GM21526 (cell line): ENCODE data around the gene MAP2K2.

ENCODE experiments used
- ATAC-seq: cut with Tn5 transposase; IDR thresholded peaks from one replicate; pipeline ENCODE4 v1.9.1; 2021; ENCODE audit warnings: moderate library complexity; ENCODE audit not compliant: unreplicated experiment, low FRiP score

Gene MAP2K2

GRCh38 chr19:4100647-4101495 is 23.1 kb downstream of the MAP2K2 start:
- no peak for ATAC-seq

GRCh38 chr19:4099041-4099764 is 24.7 kb downstream of the MAP2K2 start:
- ATAC-seq: no peak

DNA sequence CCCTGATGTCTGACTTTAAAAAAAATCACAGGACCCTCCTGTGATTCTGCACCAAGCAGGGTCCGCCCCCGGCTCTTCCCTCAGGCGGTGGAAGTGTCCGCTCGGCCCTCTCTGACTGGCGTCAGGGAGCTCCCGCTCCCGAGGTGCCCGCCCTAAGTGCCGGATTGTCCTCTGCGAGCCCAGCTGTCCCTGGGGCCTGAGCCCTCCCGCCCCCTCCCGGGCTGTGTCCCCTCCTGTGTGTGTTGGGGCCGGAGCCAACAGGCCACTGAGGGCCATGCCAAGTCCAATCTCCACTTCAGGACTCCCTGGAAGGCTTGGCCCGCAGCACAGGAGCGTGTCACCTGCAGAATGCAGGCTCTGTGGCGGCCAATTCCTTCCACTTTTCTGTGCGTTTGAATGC is 25.4 kb downstream of the MAP2K2 start:
- no peak for ATAC-seq

DNA sequence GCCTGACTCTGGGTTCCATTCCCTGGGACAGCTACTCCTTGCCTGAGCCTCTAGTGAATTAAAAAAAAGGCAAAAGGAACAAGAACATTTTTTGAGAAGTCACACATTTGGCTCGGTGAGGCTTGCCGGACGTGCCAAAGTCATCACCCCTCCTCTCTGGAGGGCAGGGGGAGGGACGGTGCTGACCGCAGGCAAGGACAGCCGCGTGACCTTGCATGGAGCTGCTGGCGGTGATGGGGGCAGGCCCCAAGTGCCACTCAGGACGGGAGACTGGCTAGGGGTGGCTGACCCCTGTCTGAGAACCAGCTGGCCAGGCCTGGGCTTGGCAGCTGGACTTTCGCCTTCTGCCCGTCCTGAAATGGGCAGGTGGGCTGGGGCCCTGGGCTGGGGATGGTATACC is 26.4 kb downstream of the MAP2K2 start:
- ATAC-seq: no peak

DNA sequence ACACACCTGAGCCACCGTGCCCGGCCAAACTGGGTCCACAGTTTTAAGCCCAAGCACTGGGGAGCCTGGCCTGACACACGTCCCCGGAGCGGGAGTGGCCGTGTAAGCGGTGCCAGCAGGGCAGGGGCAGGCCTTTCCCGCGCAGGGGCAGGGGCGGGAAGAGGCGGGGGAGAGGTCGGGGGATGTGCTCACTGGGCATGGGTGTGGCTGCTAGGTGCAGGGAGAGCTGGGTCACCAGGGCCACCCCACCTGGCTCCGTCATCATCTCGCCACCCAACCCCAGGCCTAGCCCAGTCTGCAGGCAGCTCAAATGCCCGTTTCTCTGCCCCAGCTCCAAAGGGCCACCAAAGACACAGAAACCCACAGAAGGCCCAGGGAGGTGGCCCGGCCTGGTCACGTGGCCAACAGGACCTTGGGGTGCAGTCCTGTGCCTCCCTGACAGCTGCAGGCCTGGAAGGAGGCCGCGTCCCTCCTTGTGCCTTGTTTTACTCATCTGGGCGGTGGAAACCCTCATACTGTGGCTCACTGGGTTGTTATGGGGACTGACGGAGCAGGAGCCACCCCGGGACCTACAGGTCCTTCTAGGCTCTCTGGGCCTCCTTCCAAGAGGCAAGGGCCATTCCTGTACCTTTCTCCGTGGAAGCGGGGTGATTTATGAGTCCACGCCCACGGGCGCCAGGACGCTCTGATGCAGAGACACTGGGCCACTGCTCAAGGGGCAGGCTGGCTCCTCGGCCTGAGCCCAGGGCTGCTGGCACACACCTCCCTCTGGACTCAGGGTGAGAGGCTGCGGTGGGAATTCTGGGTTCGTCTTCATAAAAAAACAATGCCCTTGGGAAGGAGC is 27.7 kb downstream of the MAP2K2 start:
- ATAC-seq: no peak

DNA sequence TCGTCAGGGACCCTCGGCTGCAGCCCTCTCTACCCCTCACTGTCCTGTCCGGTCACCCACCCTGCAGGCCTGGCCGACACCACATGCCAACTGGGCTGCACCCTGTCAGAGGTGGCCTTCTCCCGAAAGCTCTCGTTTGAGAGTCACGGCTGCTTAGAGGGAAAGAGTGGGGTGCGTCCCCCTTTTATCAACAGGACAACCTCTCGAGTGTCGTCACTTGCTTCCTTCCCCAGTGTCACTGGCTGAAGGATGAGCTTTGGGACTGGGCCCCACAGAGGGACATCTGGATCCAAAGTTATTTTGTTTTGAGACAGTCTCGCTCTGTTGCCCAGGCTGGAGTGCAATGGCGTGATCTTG is 28.5 kb downstream of the MAP2K2 start:
- ATAC-seq: no peak

DNA sequence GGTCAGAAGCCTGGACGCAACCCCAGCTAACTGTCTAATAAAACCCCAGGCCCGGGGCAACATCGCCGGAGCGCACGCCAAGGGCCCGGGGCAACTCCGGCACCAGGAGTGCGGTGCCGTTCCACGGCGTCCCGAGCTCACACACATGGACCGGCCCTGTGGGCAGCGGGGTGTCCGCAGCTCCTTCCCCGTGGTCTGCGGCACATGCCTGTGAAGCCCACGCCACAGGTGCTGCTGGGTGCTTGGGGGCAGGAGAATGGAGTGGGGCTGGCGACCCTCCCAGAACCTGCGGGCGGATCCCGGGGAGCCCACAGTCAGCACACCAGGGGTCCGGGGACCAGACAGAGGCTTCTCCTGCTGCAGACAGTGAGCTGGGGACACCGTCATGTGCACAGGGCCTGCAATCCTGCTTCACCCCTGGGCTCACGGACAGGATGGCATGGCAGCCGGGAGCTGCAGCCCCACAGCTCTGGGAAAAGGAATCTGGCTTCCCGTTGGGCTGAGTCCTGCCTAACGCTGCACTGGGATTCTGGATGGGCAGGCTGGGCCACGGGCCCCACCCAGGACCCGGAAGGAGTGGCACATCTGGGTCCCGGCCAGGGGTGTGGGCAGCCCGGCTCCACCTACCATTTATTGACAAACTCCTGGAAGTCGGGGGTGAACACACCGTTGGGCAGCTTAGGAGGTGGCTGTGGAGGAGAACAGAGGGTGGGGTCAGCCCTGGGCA is 29.0 kb downstream of the MAP2K2 start:
- ATAC-seq: no peak

GRCh38 chr19:4094291-4094690 is 29.6 kb downstream of the MAP2K2 start:
- no peak for ATAC-seq

DNA sequence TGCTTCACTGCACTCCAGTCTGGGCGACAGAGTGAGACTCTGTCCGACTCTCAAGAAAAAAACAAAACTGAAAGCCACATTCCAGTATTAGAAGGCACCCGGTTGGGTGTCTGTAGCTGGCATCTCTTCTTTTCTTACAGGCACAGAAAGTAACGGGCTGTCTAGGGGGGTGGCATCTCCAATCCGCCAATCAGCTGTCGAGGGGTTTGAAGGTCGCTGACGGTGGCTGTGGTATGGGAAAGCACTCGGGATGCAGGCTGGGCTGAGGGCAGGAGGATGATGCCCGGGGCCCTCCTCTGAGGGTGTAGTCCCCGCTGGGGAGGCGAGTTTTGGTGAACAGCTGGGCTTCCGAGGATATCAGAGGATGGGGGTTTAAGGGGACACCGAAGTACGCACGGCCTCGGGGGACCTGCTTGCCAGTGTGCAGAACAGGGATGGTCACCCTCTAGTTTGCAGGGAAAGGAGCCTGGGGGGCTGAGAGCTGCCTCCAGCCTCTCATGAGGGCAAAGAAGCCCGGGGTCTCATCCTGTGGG is 30.2 kb downstream of the MAP2K2 start:
- no peak for ATAC-seq

GRCh38 chr19:4090356-4091220 is 33.3 kb downstream of the MAP2K2 start:
- ATAC-seq: no peak

GRCh38 chr19:4089946-4090345 is 34.0 kb downstream of the MAP2K2 start:
- no peak for ATAC-seq

GRCh38 chr19:4089400-4089908 is 34.5 kb downstream of the MAP2K2 start:
- ATAC-seq: no peak

- no peak for ATAC-seq
These were observed 34.9 kb downstream of the MAP2K2 start for GRCh38 chr19:4088975-4089374.

- ATAC-seq: no peak
These were observed 35.9 kb downstream of the MAP2K2 start for GRCh38 chr19:4087787-4088679.

- no peak for ATAC-seq
These were observed 37.5 kb downstream of the MAP2K2 start for GRCh38 chr19:4086411-4086867.

DNA sequence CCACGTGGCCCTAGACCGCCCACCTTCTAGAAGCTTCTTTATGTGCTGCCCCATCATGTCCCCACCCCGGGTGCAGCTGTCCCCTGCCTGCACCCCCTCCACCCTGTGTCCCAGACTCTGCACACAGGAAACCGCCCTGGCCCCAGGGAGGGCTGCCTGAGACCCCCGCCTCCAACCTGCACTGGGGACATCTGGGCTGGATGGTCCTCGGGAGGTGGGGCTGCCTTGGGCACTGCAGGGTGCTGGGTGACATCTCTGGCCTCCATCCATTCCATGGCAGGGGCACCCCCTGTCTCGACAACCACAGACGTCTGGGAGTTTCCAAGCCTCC is 39.4 kb downstream of the MAP2K2 start:
- no peak for ATAC-seq

DNA sequence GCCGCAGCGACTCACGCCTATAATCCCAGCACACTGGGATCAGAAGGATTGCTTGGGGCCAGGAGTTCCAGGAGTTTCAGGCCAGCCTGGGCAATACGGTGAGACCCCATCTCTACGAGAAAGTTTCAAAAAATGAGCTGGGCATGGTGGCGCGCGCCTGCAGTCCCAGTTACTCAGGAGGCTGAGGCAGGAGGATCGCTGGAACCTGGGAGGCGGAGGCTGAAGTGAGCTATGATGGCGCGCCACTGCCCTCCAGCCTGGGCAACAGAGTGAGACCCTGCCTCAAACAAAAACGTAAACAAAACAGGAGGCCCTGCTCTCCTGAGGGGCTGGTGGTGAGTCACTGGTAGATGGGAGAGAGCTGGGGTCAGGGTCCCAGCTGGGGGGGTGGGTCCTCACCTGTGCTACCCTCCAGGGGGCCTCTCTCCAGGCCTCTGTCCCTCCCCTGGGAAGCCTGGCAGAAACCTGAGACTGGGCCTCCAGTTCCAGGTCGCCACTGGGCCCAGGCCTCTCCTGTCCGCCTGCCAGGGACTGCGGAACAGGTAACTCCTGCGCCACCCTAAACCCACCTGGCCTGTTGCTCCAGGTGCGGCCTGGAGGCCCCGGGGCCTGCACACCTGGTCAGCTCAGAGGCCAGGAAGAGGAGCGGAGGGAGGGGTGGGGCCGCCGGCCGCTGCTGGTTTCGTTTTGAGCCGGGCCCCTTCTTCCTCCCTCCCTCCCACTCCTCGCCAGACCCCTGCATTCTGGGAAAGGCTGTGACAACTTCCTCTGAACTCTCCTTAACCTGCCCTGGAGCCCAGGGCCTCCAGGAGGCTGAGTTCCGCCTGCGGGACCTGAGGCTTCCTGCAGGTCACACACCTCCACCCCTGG is 40.0 kb downstream of the MAP2K2 start:
- ATAC-seq: no peak
